HepG2 (cell line): ENCODE data around the gene SSC4D. TPM values are rescaled to one million over a fixed set of nuclear protein-coding genes. Genes with fewer than 3 reads are reported as not detected.
A peak's percentile ranks its signal among the peaks of the same experiment; 100 is the strongest.

Experiments
- ARHGAP35 ChIP-seq: sonication (generic); formaldehyde crosslinking; IDR thresholded peaks from 2 replicates; pipeline ENCODE4 v1.9.0; 2022; ENCODE audit warnings: mild to moderate bottlenecking, inconsistent platforms, moderate library complexity, missing genetic modification reagents, borderline replicate concordance
- HNF4A ChIP-seq: sonication (generic); formaldehyde crosslinking; IDR thresholded peaks from 2 replicates; pipeline ENCODE4 v1.4.0; 2020; ENCODE audit warnings: missing genetic modification reagents
- HNRNPLL ChIP-seq: fragments of 200-400 bp; formaldehyde crosslinking; IDR thresholded peaks from 2 replicates; pipeline ENCODE4 v1.6.1; 2017; ENCODE audit warnings: mild to moderate bottlenecking, low read depth, low read length; ENCODE audit not compliant: poor library complexity, severe bottlenecking
- KIAA2018 ChIP-seq: sonication (generic); formaldehyde crosslinking; IDR thresholded peaks from 2 replicates; pipeline ENCODE4 v1.5.0; 2020; ENCODE audit warnings: mild to moderate bottlenecking, missing genetic modification reagents, borderline replicate concordance
- MAX ChIP-seq: IDR thresholded peaks from 2 replicates; pipeline ENCODE4 v1.6.1; 2012; ENCODE audit warnings: inconsistent platforms
- PHF5A ChIP-seq: IDR thresholded peaks from one replicate; pipeline ENCODE4 v1.6.1; 2018; ENCODE audit warnings: low read depth, missing genetic modification reagents; ENCODE audit not compliant: unreplicated experiment
- UBTF ChIP-seq: sonication (generic); formaldehyde crosslinking; IDR thresholded peaks from 2 replicates; pipeline ENCODE4 v1.4.0; 2020; ENCODE audit warnings: mild to moderate bottlenecking, missing genetic modification reagents
- ZFP36 ChIP-seq: fragments of 150-350 bp; IDR thresholded peaks from 2 replicates; pipeline ENCODE4 v1.6.1; 2018; ENCODE audit warnings: borderline replicate concordance, low read length, low read depth; ENCODE audit not compliant: partially characterized antibody
- ZNF280B ChIP-seq: sonication (generic); formaldehyde crosslinking; IDR thresholded peaks from 2 replicates; pipeline ENCODE4 v1.5.0; 2020; ENCODE audit warnings: missing genetic modification reagents, mild to moderate bottlenecking, borderline replicate concordance
- ZNF317 ChIP-seq: sonication (generic); formaldehyde crosslinking; IDR thresholded peaks from 2 replicates; pipeline ENCODE4 v1.5.0; 2020; ENCODE audit warnings: mild to moderate bottlenecking, missing genetic modification reagents
- ZNF34 ChIP-seq: sonication (generic); formaldehyde crosslinking; IDR thresholded peaks from 2 replicates; pipeline ENCODE4 v1.4.0; 2020; ENCODE audit warnings: mild to moderate bottlenecking, missing genetic modification reagents, borderline replicate concordance
- ZNF512 ChIP-seq: sonication (generic); formaldehyde crosslinking; IDR thresholded peaks from 2 replicates; pipeline ENCODE4 v1.4.0; 2020; ENCODE audit warnings: mild to moderate bottlenecking, missing genetic modification reagents
- ZNF784 ChIP-seq: sonication (generic); formaldehyde crosslinking; IDR thresholded peaks from 2 replicates; pipeline ENCODE4 v1.5.1; 2020; ENCODE audit warnings: missing genetic modification reagents, mild to moderate bottlenecking, borderline replicate concordance
- ZNF788 ChIP-seq: sonication (generic); formaldehyde crosslinking; IDR thresholded peaks from 2 replicates; pipeline ENCODE4 v1.5.0; 2020; ENCODE audit warnings: mild to moderate bottlenecking, missing genetic modification reagents, borderline replicate concordance
- polyA plus RNA-seq, 8 experiments: library from polyadenylated mRNA; depleted of rRNA in 3 of 8; stranded (reverse) in 7 of 8; unstranded in 1 of 8; fragments of >200 nt; fragmentation: Illumina TruSeq in 4 of 8; extraction: Trizol in 4 of 8; gene quantifications; 2 replicates each; pipeline versions ENCODE4 v1.2.1 to v1.2.3, GENCODE V29; 2011 to 2016; ENCODE audit warnings: low read depth in 4 of 8, missing spikeins in 1 of 8, mixed read lengths in 1 of 8; ENCODE audit not compliant: insufficient read depth in 1 of 8
- total RNA-seq, 5 experiments: library from RNA; depleted of rRNA; stranded (reverse); fragments of >200 nt; fragmentation: Illumina TruSeq; extraction: Trizol; gene quantifications; 2 replicates each; pipeline ENCODE4 v1.2.3, GENCODE V29; 2016; ENCODE audit warnings: low read depth in 1 of 5

The SSC4D gene
- total and polyA plus RNA-seq, 2 of the 13 experiments (the other 11 are each of a cell fraction or from before 2014, with no cell fraction given), result 33.3 to 63.8 TPM

GRCh38 chr7:76409537-76409936 is at the start of gene SSC4D (continued):
- no peak for TF ChIP-seq PHF5A (CRISPR knock-in tag)
- TF ChIP-seq ARHGAP35 (CRISPR knock-in tag), result no peak
- TF ChIP-seq ZNF788 (CRISPR knock-in tag), result no peak
- TF ChIP-seq ZNF317, result no peak
- TF ChIP-seq ZFP36, result no peak
- no peak for TF ChIP-seq ZNF280B (CRISPR knock-in tag)
- TF ChIP-seq UBTF (CRISPR knock-in tag), result peak; percentile 52; the same call in 1 of the 2 replicates
- TF ChIP-seq HNF4A (CRISPR knock-in tag), result no peak; the same call in 1 of the 2 replicates
- TF ChIP-seq MAX, result peak; percentile 11; the same call in 1 of the 2 replicates
- no peak for TF ChIP-seq ZNF784 (CRISPR knock-in tag)
- TF ChIP-seq ZNF512 (CRISPR knock-in tag), result no peak
- TF ChIP-seq HNRNPLL, result no peak
- TF ChIP-seq KIAA2018 (CRISPR knock-in tag), result no peak
- TF ChIP-seq ZNF34 (CRISPR knock-in tag), result no peak
